ENCODE measurements around the gene PLCB4. TPM values are rescaled to one million over a fixed set of nuclear protein-coding genes. Genes with fewer than 3 reads are reported as not detected.
"Not testable (repeated sequence)": the region's sequence is repeated elsewhere in the genome, so short reads cannot be mapped to it uniquely, and the experiment has no call there.

PLCB4 gene
- total RNA-seq, 1 experiment from 2014 or later: 0.07 TPM

DNA sequence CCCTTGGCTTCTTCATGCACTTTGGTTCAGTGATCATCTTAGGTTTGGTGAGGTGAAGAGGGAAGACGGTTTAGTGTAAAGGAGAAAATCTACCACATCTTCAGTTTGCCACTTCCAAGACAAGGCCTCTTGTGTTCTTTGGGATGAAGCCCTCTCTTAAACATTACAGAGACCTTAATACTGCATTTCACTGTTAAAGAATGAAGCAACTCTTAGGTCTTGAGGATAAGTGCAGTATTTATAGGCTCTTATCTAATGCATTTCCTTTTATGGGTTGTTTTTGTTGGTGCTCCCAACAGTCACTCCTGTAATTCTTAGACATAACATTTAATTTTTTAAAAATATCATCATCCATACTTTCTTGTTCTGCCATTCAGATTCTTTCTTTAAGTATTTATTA, 305.6 kb downstream of the PLCB4 start:
- Histone ChIP-seq H3K27me3 (no peaks in the 10 kb centered on the region), H3K36me3 (no peaks in the 10 kb centered on the region), H3K4me3 (no peak overlapping the region), H3K9me3 (no peaks in the 10 kb centered on the region)
- no peak for DNase-seq

DNA sequence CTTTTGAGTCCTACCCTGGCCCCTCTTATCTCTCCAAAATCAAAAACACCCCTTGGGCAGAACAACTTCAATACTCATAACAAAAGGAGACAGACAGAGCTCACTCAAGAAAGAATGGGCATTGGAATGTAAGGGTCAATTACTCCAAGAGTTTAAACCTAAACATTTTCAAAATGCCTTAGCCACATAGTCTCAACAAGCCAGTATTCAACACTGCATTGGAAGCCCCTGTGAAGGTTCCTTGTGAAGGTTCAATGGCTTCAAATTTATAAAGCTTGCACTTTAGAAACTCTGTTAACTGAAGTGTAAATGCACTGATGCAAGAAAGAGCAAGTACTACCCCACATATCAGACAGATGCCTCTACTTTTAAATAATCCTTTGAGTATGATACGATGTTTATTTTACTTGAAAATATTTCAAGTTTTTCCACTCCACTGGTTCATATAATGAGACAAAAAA, 306.4 kb downstream of the PLCB4 start:
- no peaks in the 10 kb centered on the region for H3K27me3 ChIP-seq
- no peaks in the 10 kb centered on the region for H3K9me3 ChIP-seq
- H3K4me3 ChIP-seq: no peak overlapping the region
- H3K36me3 ChIP-seq: no peaks in the 10 kb centered on the region
- DNase-seq: no peak

DNA sequence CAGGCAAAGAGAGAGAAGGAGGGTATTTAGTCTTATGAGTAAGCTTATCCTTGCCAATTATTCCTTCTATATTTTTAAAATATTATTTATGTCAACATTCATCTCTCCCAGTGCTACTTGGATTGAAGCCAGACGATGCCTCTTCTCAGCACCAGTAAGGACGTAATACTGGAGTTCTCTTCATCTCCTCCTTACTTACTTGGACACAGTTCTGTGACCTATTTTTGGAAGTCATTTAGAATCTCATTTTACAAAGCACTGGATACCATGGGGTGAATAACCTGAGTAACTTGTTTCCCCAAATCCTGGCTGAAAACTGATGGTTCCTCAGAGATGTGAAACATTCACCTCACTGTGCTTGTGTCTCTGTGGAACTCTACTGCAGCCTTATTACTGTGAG, 308.1 kb downstream of the PLCB4 start:
- DNase-seq: no peak
- H3K27me3 ChIP-seq: no peaks in the 10 kb centered on the region
- H3K4me3 ChIP-seq: no peak overlapping the region
- no peaks in the 10 kb centered on the region for H3K36me3 ChIP-seq
- H3K9me3 ChIP-seq: no peaks in the 10 kb centered on the region

DNA sequence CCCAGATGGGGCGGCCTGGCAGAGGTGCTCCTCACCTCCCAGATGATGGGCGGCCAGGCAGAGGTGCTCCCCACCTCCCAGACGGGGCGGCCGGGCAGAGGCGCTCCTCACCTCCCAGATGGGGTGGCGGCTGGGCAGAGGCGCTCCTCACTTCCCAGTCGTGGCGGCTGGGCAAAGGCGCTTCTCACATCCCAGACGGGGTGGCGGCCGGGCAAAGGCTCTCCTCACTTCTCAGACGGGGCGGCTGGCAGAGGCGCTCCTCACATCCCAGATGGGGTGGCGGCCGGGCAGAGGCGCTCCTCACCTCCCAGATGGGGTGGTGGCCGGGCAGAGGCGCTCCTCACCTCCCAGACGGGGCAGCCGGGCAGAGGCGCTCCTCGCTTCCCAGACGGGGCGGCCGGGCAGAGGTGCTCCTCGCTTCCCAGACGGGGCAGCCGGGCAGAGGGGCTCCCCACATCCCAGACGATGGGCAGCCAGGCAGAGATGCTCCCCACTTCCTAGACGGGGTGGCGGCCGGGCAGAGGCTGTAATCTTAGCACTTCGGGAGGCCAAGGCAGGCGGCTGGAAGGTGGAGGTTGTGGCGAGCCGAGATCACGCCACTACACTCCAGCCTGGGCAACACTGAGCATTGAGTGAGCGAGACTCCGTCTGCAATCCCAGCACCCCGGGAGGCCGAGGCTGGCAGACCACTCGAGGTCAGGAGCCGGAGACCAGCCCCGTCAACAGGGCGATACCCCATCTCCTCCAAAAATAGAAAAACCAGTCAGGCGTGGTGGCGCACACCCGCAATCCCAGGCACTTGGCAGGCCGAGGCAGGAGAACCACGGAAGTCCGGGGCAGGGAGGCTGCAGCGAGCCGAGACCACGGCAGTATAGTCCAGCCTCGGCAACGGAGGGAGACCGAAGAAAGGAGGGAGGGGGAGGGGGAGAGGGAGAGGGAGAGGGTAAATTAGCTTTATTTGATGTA, 316.7 kb downstream of the PLCB4 start:
- not testable (repeated sequence) for H3K4me3 ChIP-seq, DNase-seq

DNA sequence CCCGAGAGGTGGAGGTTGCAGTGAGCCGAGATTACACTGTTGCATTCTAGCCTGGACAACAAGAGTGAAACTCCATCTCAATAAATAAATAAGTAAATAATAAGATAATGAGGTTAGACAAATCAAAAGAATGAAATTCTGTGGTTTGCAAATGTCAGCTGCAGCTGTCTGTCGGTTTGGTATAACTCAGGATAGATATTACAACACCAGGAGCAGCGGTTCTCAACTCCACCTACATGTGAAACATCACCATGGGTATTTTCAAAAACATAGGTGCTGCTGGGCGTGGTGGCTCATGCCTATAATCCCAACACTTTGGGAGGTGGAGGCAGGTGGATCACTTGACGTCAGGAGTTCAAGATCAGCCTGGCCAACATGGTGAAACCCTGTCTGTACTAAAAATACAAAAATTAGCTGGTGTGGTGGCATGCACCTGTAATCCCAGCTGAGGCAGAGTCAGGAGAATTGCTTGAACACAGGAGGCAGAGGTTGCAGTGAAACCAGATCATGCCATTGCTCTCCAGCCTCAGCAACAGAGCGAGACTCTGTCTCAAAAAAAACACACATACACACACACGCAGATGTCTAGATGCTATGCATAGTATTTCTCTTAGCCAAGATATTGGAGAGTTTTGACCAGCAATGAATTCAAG, 319.4 kb downstream of the PLCB4 start:
- Histone ChIP-seq H3K4me3 (no peak overlapping the region), H3K36me3 (no peaks in the 10 kb centered on the region), H3K9me3 (no peaks in the 10 kb centered on the region), H3K27me3 (no peaks in the 10 kb centered on the region)
- DNase-seq: no peak

More for the DNA sequence above, 316.7 kb downstream of the PLCB4 start:
- not testable (repeated sequence) for H3K27me3 ChIP-seq, H3K9me3 ChIP-seq, H3K36me3 ChIP-seq

DNA sequence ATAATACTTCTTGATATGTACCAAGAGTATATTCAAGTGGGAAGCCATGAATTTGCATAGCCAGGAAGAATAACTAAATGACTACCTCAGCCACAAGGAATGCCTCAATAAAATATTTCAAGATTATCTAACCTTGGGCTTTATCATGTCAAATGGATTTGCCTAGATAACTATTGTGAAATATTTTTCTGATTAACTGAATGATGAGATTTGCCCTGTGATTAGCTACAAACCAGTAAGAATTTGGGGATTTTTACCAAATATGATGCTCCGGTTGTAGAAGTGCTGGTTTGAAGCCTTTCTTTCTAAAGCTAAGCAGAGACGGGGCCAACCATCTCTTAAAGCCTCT, 319.9 kb downstream of the PLCB4 start:
- no peak for DNase-seq
- Histone ChIP-seq H3K9me3 (no peaks in the 10 kb centered on the region), H3K36me3 (no peaks in the 10 kb centered on the region), H3K27me3 (no peaks in the 10 kb centered on the region), H3K4me3 (no peak overlapping the region)

DNA sequence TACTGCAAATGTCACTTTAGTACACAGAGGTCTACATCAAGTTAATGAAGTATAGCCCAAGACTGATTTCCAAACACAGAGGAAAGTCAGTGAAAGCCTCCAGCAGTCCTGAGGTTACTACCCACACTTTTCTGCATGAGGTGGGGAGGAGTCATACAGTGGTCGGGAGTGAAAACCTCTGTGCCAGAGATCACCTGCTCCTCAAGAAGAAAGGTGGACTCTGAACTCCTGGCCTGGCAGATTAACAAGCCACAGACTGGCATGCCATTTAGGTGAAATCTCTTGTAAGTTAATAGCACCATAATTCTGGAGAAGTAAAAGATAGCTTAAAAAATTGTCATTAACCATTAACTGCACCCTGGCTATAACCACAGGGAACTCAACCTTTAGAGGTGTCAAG, 320.5 kb downstream of the PLCB4 start:
- Histone ChIP-seq H3K27me3 (no peaks in the 10 kb centered on the region), H3K4me3 (no peak overlapping the region), H3K36me3 (no peaks in the 10 kb centered on the region), H3K9me3 (no peaks in the 10 kb centered on the region)
- DNase-seq: no peak

DNA sequence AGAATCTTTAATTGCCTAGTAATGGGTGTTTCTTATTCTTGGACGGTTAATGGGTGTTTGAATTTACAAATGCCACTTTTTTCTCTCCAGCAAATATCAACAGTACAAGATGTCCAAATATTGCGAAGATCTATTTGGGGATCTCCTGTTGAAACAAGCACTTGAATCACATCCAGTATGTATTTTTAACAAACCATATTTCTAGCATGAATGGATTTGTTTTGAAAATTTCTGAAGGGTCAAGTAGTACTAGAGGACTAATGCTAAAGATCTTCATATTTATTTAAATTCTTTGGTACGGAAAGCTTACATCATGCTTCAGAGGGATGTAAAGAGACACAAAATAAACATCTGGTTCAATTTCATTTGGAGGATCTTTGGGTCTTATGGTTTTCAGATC, 321.6 kb downstream of the PLCB4 start:
- H3K27me3 ChIP-seq: no peaks in the 10 kb centered on the region
- H3K36me3 ChIP-seq: no peaks in the 10 kb centered on the region
- no peaks in the 10 kb centered on the region for H3K9me3 ChIP-seq
- DNase-seq: no peak
- H3K4me3 ChIP-seq: no peak overlapping the region

DNA sequence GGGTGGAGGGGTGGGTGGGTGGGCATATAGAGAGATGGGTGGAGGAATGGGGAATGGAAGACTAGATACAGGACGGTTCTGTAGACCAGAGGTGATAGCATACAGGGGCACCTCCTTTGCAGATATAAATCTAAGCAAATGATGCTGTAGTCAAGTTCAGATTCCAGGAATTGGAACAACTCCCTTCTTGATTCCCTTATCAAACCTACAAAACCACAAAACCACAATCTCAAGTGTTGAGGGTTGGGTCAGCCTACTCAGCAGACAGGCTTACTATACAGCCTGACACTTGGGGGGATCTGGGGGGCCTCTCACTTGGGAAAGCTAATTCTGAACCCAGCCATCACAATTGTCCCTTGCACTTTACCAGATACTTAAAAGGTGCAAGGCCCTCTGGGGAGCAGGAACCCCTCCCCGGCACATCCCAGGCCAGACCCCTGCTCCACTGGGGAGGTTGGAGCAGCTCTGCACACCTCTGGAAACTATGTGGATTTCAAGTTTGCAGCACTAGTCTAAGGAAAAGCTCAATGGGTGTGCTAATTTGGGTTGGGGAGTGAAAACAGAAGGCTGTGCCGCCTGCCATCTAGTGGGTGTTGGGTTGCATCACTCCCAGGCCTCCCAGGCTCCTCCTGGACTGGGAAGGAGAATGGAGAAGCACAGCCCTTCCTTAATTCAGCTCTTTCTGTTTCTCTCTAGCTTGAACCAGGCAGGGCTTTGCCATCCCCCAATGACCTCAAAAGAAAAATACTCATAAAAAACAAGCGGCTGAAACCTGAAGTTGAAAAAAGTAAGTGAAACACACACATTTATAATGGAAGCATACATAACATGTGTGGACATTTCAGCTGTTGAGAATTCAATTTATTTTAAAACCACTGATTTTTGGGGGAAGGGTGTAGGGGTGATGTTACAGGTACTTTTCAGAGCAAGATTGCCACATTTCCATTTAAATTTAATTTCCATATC, 324.3 kb downstream of the PLCB4 start:
- Histone ChIP-seq H3K27me3 (no peaks in the 10 kb centered on the region), H3K4me3 (no peak overlapping the region), H3K9me3 (no peaks in the 10 kb centered on the region), H3K36me3 (no peaks in the 10 kb centered on the region)
- peak; percentile 73 for DNase-seq

DNA sequence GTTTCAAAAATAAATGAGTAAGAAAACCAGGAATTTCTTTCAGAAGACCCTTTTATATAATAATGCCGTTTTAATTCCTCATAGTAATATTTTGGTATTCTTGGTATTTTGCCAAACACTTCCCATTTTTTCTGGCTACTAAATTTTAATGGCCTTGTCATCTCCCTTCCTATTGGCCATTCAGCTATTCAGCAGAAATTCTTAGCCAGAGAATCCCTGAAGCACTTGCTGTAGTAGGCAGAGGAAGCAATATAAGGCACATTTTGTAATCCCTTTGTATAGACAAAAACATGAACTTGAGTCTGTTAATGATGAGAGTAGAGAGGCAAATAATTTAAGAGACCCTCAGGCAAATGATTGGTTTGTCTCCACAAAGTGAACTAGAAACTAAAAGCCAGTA, 327.1 kb downstream of the PLCB4 start:
- Histone ChIP-seq H3K9me3 (no peaks in the 10 kb centered on the region), H3K27me3 (no peaks in the 10 kb centered on the region), H3K4me3 (no peak overlapping the region), H3K36me3 (no peaks in the 10 kb centered on the region)
- no peak for DNase-seq

DNA sequence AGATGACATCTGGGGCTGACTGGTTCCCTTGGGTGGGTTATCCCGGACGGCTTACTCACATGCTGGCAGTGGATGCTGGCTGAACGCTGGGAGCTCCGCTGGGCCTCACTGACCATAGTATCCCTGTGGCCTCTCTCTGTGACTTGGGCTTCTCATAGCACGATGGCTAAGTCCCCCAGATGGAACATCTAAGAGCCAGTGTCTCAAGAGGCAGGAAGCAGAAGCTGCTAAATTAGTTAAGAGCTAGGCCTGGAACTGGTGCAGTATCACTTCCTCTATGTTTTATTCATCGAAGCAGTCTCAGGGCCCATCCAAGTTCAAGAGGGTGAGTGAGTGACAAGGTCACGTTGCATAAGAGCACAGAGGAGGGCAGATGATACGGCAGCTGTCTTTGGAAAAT, 329.0 kb downstream of the PLCB4 start:
- no peaks in the 10 kb centered on the region for H3K36me3 ChIP-seq
- no peak for DNase-seq
- H3K27me3 ChIP-seq: no peaks in the 10 kb centered on the region
- H3K4me3 ChIP-seq: no peak overlapping the region
- H3K9me3 ChIP-seq: no peaks in the 10 kb centered on the region

DNA sequence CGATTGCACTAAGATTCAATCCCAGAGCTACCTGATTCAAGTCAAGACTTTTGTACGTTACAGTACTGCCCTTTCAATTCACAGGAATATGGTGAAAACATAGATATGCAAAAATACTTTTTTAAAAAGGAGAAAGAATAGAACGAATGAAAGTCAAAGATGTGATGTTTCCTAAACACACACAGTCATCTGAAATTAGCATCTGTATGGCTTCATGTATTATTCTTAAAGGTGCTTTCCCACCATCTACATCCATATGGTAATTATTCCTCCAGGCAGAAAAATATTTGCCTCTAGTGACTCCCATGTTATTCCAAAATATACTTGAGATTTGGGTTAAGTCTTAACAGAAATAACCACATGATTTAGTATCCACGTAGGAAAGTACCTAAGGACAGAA, 330.0 kb downstream of the PLCB4 start:
- no peak for DNase-seq
- Histone ChIP-seq H3K36me3 (no peaks in the 10 kb centered on the region), H3K4me3 (no peak overlapping the region), H3K9me3 (no peaks in the 10 kb centered on the region), H3K27me3 (no peaks in the 10 kb centered on the region)

DNA sequence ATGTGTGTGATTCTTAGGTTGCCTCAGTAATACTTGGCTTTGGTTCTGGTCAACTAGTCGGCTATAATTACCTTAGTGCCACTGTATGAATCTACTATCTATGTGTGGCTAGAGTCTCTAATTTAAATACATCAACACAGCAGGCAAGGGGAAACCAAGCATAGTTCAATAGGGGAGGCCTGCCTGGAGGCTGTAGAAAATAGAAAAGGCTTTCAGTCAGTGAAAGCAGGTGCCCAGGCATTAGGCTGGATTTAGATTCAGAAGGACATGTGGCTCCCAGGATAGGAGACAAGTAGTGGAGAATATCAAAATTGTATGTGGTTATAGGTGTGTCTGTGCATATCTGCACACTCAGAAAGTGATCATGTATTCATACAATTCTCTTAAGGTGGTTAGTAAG, 330.4 kb downstream of the PLCB4 start:
- no peak for DNase-seq
- Histone ChIP-seq H3K27me3 (no peaks in the 10 kb centered on the region), H3K36me3 (no peaks in the 10 kb centered on the region), H3K9me3 (no peaks in the 10 kb centered on the region), H3K4me3 (no peak overlapping the region)

DNA sequence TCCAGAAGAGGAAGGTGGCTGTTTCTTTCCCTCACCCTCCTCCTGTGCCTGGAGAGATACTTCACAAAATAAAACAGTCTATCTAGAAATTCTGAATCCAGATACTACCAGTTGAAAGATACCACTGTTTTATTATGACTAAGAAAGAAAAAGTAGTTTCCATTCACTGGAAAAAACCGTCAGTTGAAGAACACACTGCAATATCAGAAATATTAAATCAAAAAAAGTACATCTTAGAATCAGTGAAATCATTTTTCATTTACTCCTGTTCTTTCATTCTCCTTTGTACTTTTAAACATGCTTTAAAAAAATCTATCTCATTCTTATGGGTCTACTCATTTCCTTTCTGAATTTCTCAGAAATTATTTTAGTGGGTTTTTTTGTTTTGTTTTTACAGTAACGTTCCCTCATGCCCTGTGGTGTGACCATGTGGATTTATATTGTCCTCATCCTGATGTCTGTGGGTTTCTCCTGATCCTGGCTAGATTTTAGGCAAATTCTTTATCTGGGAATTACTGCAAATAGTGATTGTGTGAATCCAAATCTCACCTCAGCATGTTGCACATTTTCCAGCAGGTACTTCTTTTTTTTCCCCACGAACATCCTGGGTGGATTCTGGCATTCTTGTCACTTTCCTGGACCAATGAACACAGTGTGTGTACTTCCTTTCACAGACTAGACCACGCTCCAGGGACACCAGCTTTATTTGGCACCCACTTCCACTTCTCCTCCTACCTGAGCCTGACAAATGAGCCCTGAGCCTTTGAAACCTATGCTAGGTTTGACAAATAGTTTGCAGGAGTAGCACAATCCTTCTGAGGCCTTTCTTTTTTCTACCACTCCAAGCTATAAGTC, 331.5 kb downstream of the PLCB4 start:
- H3K36me3 ChIP-seq: no peaks in the 10 kb centered on the region
- DNase-seq: no peak
- no peaks in the 10 kb centered on the region for H3K9me3 ChIP-seq
- no peak overlapping the region for H3K4me3 ChIP-seq
- H3K27me3 ChIP-seq: no peaks in the 10 kb centered on the region

DNA sequence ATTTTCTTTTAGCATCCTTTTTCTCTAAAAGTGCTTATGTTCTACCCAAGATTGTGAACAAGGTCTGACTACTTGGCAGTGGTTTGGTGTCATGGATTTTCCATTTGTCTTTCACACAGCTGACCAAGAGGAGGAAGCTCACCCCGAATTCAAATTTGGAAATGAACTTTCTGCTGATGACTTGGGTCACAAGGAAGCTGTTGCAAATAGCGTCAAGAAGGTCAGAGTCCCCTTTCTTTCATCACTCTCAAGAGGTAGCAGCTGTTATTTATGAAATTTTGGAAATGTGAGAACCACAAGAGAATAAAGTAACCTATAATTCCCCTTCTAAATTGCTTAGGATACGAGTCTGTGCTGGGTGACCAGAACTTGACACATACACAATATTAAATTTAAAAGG, 332.5 kb downstream of the PLCB4 start:
- Histone ChIP-seq H3K4me3 (no peak overlapping the region), H3K27me3 (no peaks in the 10 kb centered on the region), H3K9me3 (no peaks in the 10 kb centered on the region), H3K36me3 (no peaks in the 10 kb centered on the region)
- DNase-seq: no peak

DNA sequence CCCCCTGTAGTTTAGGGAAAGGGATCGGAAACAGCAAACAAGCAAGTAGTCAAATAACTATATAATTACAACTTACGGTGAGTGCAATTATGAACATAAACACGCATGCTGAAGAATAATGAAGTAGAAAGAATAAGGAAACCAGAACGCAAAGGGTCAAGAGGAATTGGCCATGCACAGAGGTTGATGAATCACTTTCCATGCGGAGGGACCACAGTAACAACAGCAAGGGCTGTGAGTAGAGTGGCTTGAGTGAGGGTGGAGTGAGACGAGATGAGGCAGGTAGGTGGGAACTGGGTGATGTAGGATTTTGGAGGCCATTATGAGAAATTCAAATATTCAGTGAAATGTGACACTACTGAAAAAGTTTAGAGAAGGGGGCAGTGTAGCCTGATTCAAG, 333.3 kb downstream of the PLCB4 start:
- H3K27me3 ChIP-seq: no peaks in the 10 kb centered on the region
- no peak overlapping the region for H3K4me3 ChIP-seq
- no peaks in the 10 kb centered on the region for H3K9me3 ChIP-seq
- no peaks in the 10 kb centered on the region for H3K36me3 ChIP-seq
- no peak for DNase-seq
